Measurements from ENCODE around the gene GALNT2.

GALNT2 gene

GRCh38 chr1:230205719-230206198 is 138.7 kb downstream of the GALNT2 start:
- DNase-seq (ENCODE audit: low read depth in 2 of 2) = peak; percentile 60 to 62
- H3K4me3 ChIP-seq (replicated peaks in 1 of 2; ENCODE audit: low read depth in 2 of 2, low read length in 2 of 2) = no peak overlapping the region
- TF ChIP-seq CTCF (IDR thresholded peaks at IDR 0.05; ENCODE audit: low read depth, low read length) = no peak

GRCh38 chr1:230206207-230206606 is 139.2 kb downstream of the GALNT2 start:
- TF ChIP-seq CTCF (IDR thresholded peaks at IDR 0.05; ENCODE audit: low read depth, low read length) = no peak
- DNase-seq (ENCODE audit: low read depth in 2 of 2) = no peak
- H3K4me3 ChIP-seq (replicated peaks in 1 of 2; ENCODE audit: low read depth in 2 of 2, low read length in 2 of 2) = no peak overlapping the region

GRCh38 chr1:230206976-230207375 is 139.9 kb downstream of the GALNT2 start:
- H3K4me3 ChIP-seq (replicated peaks in 1 of 2; ENCODE audit: low read depth in 2 of 2, low read length in 2 of 2) = no peak overlapping the region
- DNase-seq (ENCODE audit: low read depth in 2 of 2) = no peak
- TF ChIP-seq CTCF (IDR thresholded peaks at IDR 0.05; ENCODE audit: low read depth, low read length) = no peak

GRCh38 chr1:230207598-230207997 is 140.6 kb downstream of the GALNT2 start:
- H3K4me3 ChIP-seq (replicated peaks in 1 of 2; ENCODE audit: low read depth in 2 of 2, low read length in 2 of 2) = no peak overlapping the region
- DNase-seq (ENCODE audit: low read depth in 2 of 2) = no peak
- no peak for TF ChIP-seq CTCF (IDR thresholded peaks at IDR 0.05; ENCODE audit: low read depth, low read length)

GRCh38 chr1:230208619-230209261 is 141.7 kb downstream of the GALNT2 start:
- TF ChIP-seq CTCF (IDR thresholded peaks at IDR 0.05; ENCODE audit: low read depth, low read length) = no peak

GRCh38 chr1:230210326-230210980 is 143.4 kb downstream of the GALNT2 start:
- no peak for TF ChIP-seq CTCF (IDR thresholded peaks at IDR 0.05; ENCODE audit: low read depth, low read length)
- peak; percentile 18 to 29 for DNase-seq (ENCODE audit: low read depth in 2 of 2)
- H3K4me3 ChIP-seq (replicated peaks in 1 of 2; ENCODE audit: low read depth in 2 of 2, low read length in 2 of 2) = no peak overlapping the region

More at GRCh38 chr1:230208619-230209261, 141.7 kb downstream of the GALNT2 start:
- no peak for DNase-seq (ENCODE audit: low read depth in 2 of 2)
- no peak overlapping the region for H3K4me3 ChIP-seq (replicated peaks in 1 of 2; ENCODE audit: low read depth in 2 of 2, low read length in 2 of 2)
